Measurements from ENCODE around the gene MRM2.

MRM2 gene

GRCh38 chr7:2191016-2191415 is 51.0 kb downstream of the MRM2 start:
- in situ Hi-C loops (cut with HindIII; ENCODE audit: low pct_unique_long_range_greater_than_20kb, low sequenced_read_pairs), result no loop called here
- no peak for TF ChIP-seq JUND (IDR thresholded peaks at IDR 0.05; ENCODE audit: low read depth)
- no peak for DNase-seq (ENCODE audit: low read depth in 1 of 2, low spot score in 1 of 2)

- in situ Hi-C loops (cut with HindIII; ENCODE audit: low pct_unique_long_range_greater_than_20kb, low sequenced_read_pairs), result no loop called here
- TF ChIP-seq JUND (IDR thresholded peaks at IDR 0.05; ENCODE audit: low read depth), result no peak
- no peak for DNase-seq (ENCODE audit: low read depth in 1 of 2, low spot score in 1 of 2)
Observed at GRCh38 chr7:2190531-2190930, 51.5 kb downstream of the MRM2 start.

GRCh38 chr7:2186166-2186565 is 55.8 kb downstream of the MRM2 start:
- no peak for DNase-seq (ENCODE audit: low read depth in 1 of 2, low spot score in 1 of 2)
- in situ Hi-C loops (cut with HindIII; ENCODE audit: low pct_unique_long_range_greater_than_20kb, low sequenced_read_pairs), result no loop called here
- TF ChIP-seq JUND (IDR thresholded peaks at IDR 0.05; ENCODE audit: low read depth), result no peak

- no peak for DNase-seq (ENCODE audit: low read depth in 1 of 2, low spot score in 1 of 2)
- no peak for TF ChIP-seq JUND (IDR thresholded peaks at IDR 0.05; ENCODE audit: low read depth)
- in situ Hi-C loops (cut with HindIII; ENCODE audit: low pct_unique_long_range_greater_than_20kb, low sequenced_read_pairs), result no loop called here
Observed at GRCh38 chr7:2185715-2186114, 56.3 kb downstream of the MRM2 start.
